K562 (cell line): ENCODE results near the gene PLEKHN1. TPM values are rescaled to one million over a fixed set of nuclear protein-coding genes. Genes with fewer than 3 reads are reported as not detected.

Source experiments
- ATF1 ChIP-seq, 2 experiments: fragments of 450-650 bp in 1 of 2; IDR thresholded peaks; 2 replicates each; pipeline ENCODE4 v1.6.1; 2016; ENCODE audit warnings: missing compliant biosample characterization in 1 of 2, missing genetic modification characterization in 1 of 2
- BCOR ChIP-seq: fragments of 450-650 bp; IDR thresholded peaks from 2 replicates; pipeline ENCODE4 v1.6.1; 2016
- ESRRB ChIP-seq: fragments of 250-450 bp; sonication (Bioruptor Pico); IDR thresholded peaks from 2 replicates; pipeline ENCODE4 v1.5.0; 2020; ENCODE audit warnings: mild to moderate bottlenecking, moderate library complexity, borderline replicate concordance
- NONO ChIP-seq, 2 experiments: fragments of 200-400 bp in 1 of 2; fragments of 450-650 bp in 1 of 2; formaldehyde crosslinking in 1 of 2; IDR thresholded peaks; 2 replicates each; pipeline ENCODE4 v1.6.1; 2017; ENCODE audit warnings: low read depth in 2 of 2, mild to moderate bottlenecking in 2 of 2, moderate library complexity in 2 of 2, low read length in 1 of 2
- PCBP1 ChIP-seq: fragments of 200-400 bp; formaldehyde crosslinking; IDR thresholded peaks from 2 replicates; pipeline ENCODE4 v1.6.1; 2018; ENCODE audit warnings: mild to moderate bottlenecking, low read depth, low read length; ENCODE audit not compliant: poor library complexity, severe bottlenecking
- PHB2 ChIP-seq: fragments of 450-650 bp; IDR thresholded peaks from 2 replicates; pipeline ENCODE4 v1.6.1; 2017; ENCODE audit warnings: low read depth
- SNIP1 ChIP-seq: fragments of 450-650 bp; IDR thresholded peaks from 2 replicates; pipeline ENCODE4 v1.7.1; 2017; ENCODE audit warnings: low read depth, mild to moderate bottlenecking
- SRSF3 ChIP-seq: fragments of 200-400 bp; formaldehyde crosslinking; IDR thresholded peaks from 2 replicates; pipeline ENCODE4 v1.6.1; 2016; ENCODE audit warnings: mild to moderate bottlenecking, low read length, moderate library complexity; ENCODE audit not compliant: insufficient read depth
- TAF1 ChIP-seq: IDR thresholded peaks from 2 replicates; pipeline ENCODE4 v1.6.1; 2011; ENCODE audit warnings: mild to moderate bottlenecking, low read length, moderate library complexity; ENCODE audit not compliant: insufficient read depth, control insufficient read depth, severe bottlenecking; ENCODE audit errors: extremely low read depth
- XRCC3 ChIP-seq: fragments of 450-650 bp; IDR thresholded peaks from 2 replicates; pipeline ENCODE4 v1.6.1; 2017; ENCODE audit warnings: mild to moderate bottlenecking, moderate library complexity
- ZBED1 ChIP-seq: IDR thresholded peaks from 2 replicates; pipeline ENCODE4 v1.6.1; 2014
- ZBTB7A ChIP-seq: IDR thresholded peaks from 2 replicates; pipeline ENCODE4 v1.6.1; 2011; ENCODE audit warnings: low read depth, mild to moderate bottlenecking, low read length, moderate library complexity, borderline replicate concordance; ENCODE audit not compliant: control insufficient read depth
- ZFP36 ChIP-seq: fragments of 150-350 bp; IDR thresholded peaks from 2 replicates; pipeline ENCODE4 v1.6.1; 2018; ENCODE audit warnings: low read length, low read depth; ENCODE audit not compliant: partially characterized antibody
- ZNF175 ChIP-seq: fragments of 200-800 bp; sonication (Bioruptor generic); IDR thresholded peaks from 2 replicates; pipeline ENCODE4 v1.6.1; 2016; ENCODE audit warnings: low read depth, mild to moderate bottlenecking, missing genetic modification characterization, missing compliant biosample characterization
- polyA plus RNA-seq, 8 experiments: library from polyadenylated mRNA; depleted of rRNA in 4 of 8; stranded (reverse) in 5 of 8; unstranded in 3 of 8; fragments of >200 nt; fragmentation: Nextera tagmentation in 2 of 8; fragmentation: Illumina TruSeq in 1 of 8; extraction: Ambion mirVana in 2 of 8; extraction: Trizol in 1 of 8; gene quantifications; 2 replicates each; pipeline versions ENCODE4 v1.2.1 to v1.2.3, GENCODE V29; 2011 to 2014; ENCODE audit warnings: inconsistent platforms in 1 of 8, missing spikeins in 1 of 8
- total RNA-seq, 7 experiments: library from RNA; depleted of rRNA in 6 of 7; stranded (reverse); fragments of >200 nt in 6 of 7; fragmentation: Illumina TruSeq in 2 of 7; extraction: Trizol in 2 of 7; gene quantifications; 2 replicates each; pipeline versions ENCODE4 v1.2.1 to v1.2.3, GENCODE V29; 2011 to 2021; ENCODE audit warnings: low replicate concordance in 1 of 7
- TF ChIP-seq, protein P1 (sequence below): fragments of 250-450 bp; sonication (Bioruptor Pico); IDR thresholded peaks from 2 replicates; pipeline ENCODE4 v1.5.1; 2021; ENCODE audit warnings: mild to moderate bottlenecking
- TF ChIP-seq, protein P2 (sequence below): sonication (generic); formaldehyde crosslinking; IDR thresholded peaks from 2 replicates; pipeline ENCODE4 v1.8.0; 2022; ENCODE audit warnings: missing genetic modification reagents, mild to moderate bottlenecking, borderline replicate concordance
- TF ChIP-seq, protein P3 (sequence below): conservative IDR thresholded peaks from 2 replicates; pipeline ENCODE4 v1.6.1; 2011; ENCODE audit warnings: low read depth, mild to moderate bottlenecking, low read length; ENCODE audit not compliant: control insufficient read depth
- TF ChIP-seq, protein P4 (sequence below): fragments of 250-450 bp; sonication (Bioruptor Pico); IDR thresholded peaks from 2 replicates; pipeline ENCODE4 v1.4.0; 2020; ENCODE audit warnings: mild to moderate bottlenecking
- TF ChIP-seq, protein P5 (sequence below): fragments of 250-450 bp; sonication (Bioruptor Pico); IDR thresholded peaks from 2 replicates; pipeline ENCODE4 v1.9.0; 2021; ENCODE audit warnings: mild to moderate bottlenecking, inconsistent platforms

Gene PLEKHN1
- total and polyA plus RNA-seq, 9 of the 15 experiments (the other 6 are each of a cell fraction or from before 2014, with no cell fraction given): 0.07 to 1.5 (median 0.13) TPM; not detected in 2

DNA sequence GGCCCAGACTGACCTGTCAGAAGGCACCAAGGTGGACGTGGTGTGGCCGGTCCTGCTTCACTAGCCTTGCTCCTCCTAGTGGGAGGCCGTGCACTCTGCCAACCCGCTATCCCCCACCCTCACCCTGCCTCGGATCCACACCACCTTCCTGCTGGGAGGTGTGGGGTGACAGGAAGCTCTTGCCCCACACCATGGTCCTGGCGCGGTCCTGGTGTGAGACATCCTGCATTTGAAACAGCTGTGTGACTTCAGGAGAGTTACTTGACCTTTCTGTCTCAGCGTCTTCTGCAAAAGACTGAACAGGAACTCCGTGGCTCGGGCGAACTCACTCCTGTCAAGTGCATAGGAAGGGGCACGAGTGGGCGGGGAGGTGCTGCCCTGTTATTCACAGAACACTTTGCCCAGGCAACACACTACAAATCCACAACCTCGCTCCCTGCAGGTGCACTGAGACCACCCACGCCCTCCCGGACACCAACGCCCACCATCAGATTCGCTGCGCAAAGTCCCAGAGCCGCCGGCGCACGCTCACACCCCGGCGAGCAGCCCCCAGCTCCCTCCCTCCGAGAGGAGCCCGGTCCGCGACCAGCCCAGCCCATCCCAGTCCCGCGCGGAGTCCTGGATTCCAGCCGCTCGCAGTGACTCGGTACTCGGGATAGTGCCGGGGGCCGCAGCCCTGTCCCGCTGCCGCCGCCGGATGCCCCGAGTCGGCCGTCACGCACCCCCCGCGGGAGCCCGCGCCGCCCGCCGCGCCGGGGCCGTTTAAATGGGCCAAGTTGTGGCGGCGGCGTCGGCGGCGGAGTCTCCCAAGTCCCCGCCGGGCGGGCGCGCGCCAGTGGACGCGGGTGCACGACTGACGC, 42.9 kb upstream of the PLEKHN1 start, which contains the start of gene SAMD11 (continued):
- peak; percentile 31 for TF ChIP-seq TAF1
- no peak for TF ChIP-seq ZNF175 (CRISPR knock-in tag)
- TF ChIP-seq ESRRB: no peak
- TF ChIP-seq BCOR: peak; percentile 73
- peak in 1 of 2 experiments; percentile 92; a peak in 1 of 4 replicates for TF ChIP-seq NONO (IDR thresholded peaks at IDR 0.05; ENCODE audit: low read depth in 2 of 2, low read length in 1 of 2)
- TF ChIP-seq SRSF3: no peak
- no peak for TF ChIP-seq ATF1 (CRISPR knock-in tag; IDR thresholded peaks at IDR 0.05)
- TF ChIP-seq ATF1 (tag; IDR thresholded peaks at IDR 0.05): 0 out of 2 replicates have a peak, but pooled peaks have one; percentile 27
- TF ChIP-seq, protein P1, sequence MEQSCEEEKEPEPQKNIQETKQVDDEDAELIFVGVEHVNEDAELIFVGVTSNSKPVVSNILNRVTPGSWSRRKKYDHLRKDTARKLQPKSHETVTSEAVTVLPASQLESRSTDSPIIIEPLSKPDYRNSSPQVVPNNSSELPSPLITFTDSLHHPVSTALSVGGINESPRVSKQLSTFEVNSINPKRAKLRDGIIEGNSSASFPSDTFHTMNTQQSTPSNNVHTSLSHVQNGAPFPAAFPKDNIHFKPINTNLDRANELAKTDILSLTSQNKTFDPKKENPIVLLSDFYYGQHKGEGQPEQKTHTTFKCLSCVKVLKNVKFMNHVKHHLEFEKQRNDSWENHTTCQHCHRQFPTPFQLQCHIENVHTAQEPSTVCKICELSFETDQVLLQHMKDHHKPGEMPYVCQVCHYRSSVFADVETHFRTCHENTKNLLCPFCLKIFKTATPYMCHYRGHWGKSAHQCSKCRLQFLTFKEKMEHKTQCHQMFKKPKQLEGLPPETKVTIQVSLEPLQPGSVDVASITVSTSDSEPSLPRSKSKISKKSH: no peak
- peak; percentile 90; the same call in 1 of the 2 replicates for TF ChIP-seq ZBTB7A
- no peak for TF ChIP-seq PHB2
- TF ChIP-seq ZBED1: no peak
- TF ChIP-seq, protein P2, sequence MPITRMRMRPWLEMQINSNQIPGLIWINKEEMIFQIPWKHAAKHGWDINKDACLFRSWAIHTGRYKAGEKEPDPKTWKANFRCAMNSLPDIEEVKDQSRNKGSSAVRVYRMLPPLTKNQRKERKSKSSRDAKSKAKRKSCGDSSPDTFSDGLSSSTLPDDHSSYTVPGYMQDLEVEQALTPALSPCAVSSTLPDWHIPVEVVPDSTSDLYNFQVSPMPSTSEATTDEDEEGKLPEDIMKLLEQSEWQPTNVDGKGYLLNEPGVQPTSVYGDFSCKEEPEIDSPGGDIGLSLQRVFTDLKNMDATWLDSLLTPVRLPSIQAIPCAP (CRISPR knock-in tag): no peak
- TF ChIP-seq, protein P3, sequence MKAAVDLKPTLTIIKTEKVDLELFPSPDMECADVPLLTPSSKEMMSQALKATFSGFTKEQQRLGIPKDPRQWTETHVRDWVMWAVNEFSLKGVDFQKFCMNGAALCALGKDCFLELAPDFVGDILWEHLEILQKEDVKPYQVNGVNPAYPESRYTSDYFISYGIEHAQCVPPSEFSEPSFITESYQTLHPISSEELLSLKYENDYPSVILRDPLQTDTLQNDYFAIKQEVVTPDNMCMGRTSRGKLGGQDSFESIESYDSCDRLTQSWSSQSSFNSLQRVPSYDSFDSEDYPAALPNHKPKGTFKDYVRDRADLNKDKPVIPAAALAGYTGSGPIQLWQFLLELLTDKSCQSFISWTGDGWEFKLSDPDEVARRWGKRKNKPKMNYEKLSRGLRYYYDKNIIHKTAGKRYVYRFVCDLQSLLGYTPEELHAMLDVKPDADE: peak; percentile 60; the same call in 1 of the 2 replicates
- TF ChIP-seq SNIP1: no peak
- TF ChIP-seq XRCC3: no peak
- TF ChIP-seq, protein P4, sequence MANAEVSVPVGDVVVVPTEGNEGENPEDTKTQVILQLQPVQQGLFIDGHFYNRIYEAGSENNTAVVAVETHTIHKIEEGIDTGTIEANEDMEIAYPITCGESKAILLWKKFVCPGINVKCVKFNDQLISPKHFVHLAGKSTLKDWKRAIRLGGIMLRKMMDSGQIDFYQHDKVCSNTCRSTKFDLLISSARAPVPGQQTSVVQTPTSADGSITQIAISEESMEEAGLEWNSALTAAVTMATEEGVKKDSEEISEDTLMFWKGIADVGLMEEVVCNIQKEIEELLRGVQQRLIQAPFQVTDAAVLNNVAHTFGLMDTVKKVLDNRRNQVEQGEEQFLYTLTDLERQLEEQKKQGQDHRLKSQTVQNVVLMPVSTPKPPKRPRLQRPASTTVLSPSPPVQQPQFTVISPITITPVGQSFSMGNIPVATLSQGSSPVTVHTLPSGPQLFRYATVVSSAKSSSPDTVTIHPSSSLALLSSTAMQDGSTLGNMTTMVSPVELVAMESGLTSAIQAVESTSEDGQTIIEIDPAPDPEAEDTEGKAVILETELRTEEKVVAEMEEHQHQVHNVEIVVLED (CRISPR knock-in tag): 0 out of 2 replicates have a peak, but pooled peaks have one; percentile 42
- peak; percentile 60 for TF ChIP-seq ZFP36
- TF ChIP-seq, protein P5, sequence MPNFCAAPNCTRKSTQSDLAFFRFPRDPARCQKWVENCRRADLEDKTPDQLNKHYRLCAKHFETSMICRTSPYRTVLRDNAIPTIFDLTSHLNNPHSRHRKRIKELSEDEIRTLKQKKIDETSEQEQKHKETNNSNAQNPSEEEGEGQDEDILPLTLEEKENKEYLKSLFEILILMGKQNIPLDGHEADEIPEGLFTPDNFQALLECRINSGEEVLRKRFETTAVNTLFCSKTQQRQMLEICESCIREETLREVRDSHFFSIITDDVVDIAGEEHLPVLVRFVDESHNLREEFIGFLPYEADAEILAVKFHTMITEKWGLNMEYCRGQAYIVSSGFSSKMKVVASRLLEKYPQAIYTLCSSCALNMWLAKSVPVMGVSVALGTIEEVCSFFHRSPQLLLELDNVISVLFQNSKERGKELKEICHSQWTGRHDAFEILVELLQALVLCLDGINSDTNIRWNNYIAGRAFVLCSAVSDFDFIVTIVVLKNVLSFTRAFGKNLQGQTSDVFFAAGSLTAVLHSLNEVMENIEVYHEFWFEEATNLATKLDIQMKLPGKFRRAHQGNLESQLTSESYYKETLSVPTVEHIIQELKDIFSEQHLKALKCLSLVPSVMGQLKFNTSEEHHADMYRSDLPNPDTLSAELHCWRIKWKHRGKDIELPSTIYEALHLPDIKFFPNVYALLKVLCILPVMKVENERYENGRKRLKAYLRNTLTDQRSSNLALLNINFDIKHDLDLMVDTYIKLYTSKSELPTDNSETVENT: no peak
- peak; percentile 45 for TF ChIP-seq PCBP1
